Endothelial cell (in vitro differentiated cells): ENCODE data around the gene RPS6KB2. TPM values are rescaled to one million over a fixed set of nuclear protein-coding genes. Genes with fewer than 3 reads are reported as not detected.

ENCODE experiments used
- DNase-seq: peaks from one replicate; pipeline ENCODE4 v3.0.0; 2021; ENCODE audit warnings: low spot score
- H3K27ac Mint-ChIP-seq: one replicate; pipeline ENCODE4 v1.8.0; 2021; ENCODE audit warnings: mixed read lengths, inconsistent platforms; ENCODE audit not compliant: unreplicated experiment
- H3K27me3 Mint-ChIP-seq: one replicate; pipeline ENCODE4 v1.8.0; 2021; ENCODE audit warnings: mild to moderate bottlenecking, moderate library complexity, mixed read lengths, inconsistent platforms; ENCODE audit not compliant: unreplicated experiment
- H3K36me3 Mint-ChIP-seq: one replicate; pipeline ENCODE4 v1.8.0; 2021; ENCODE audit warnings: mild to moderate bottlenecking, low read depth, mixed read lengths, inconsistent platforms; ENCODE audit not compliant: unreplicated experiment
- H3K4me1 Mint-ChIP-seq: one replicate; pipeline ENCODE4 v1.8.0; 2021; ENCODE audit warnings: mild to moderate bottlenecking, mixed read lengths, inconsistent platforms; ENCODE audit not compliant: unreplicated experiment
- H3K4me3 Mint-ChIP-seq: one replicate; pipeline ENCODE4 v1.8.0; 2021; ENCODE audit warnings: mild to moderate bottlenecking, mixed read lengths, inconsistent platforms; ENCODE audit not compliant: unreplicated experiment
- H3K9me3 Mint-ChIP-seq: one replicate; pipeline ENCODE4 v1.8.0; 2021; ENCODE audit warnings: mixed read lengths, inconsistent platforms; ENCODE audit not compliant: unreplicated experiment
- CTCF ChIP-seq: fragments of 200-600 bp; sonication (generic); IDR thresholded peaks from one replicate; pipeline ENCODE4 v1.5.0; 2021; ENCODE audit warnings: antibody characterized with exemption; ENCODE audit not compliant: unreplicated experiment
- total RNA-seq: library from RNA; stranded (reverse); fragmentation: NEBNext Ultra II Directional; extraction: Animal tissue kit (Norgen Biotek cat#: 25700); gene quantifications from one replicate; pipeline ENCODE4 v1.2.1, GENCODE V29; 2021; ENCODE audit not compliant: unreplicated experiment

Gene RPS6KB2
- total RNA-seq, 1 donor from 2014 or later: 44.2 TPM

GRCh38 chr11:67434395-67434881 is 6.1 kb downstream of the RPS6KB2 start:
- Mint-ChIP-seq H3K4me1 (peaks cover 8% of the 10 kb centered on the region), H3K9me3 (no peaks in the 10 kb centered on the region), H3K27me3 (peaks cover 17% of the 10 kb centered on the region), H3K27ac (no peak overlapping the region), H3K4me3 (no peak overlapping the region), H3K36me3 (peaks cover 23% of the 10 kb centered on the region)
- DNase-seq: no peak
- TF ChIP-seq CTCF: no peak

- Mint-ChIP-seq H3K4me3 (no peak overlapping the region), H3K4me1 (peaks cover 9% of the 10 kb centered on the region), H3K27ac (no peak overlapping the region), H3K27me3 (peaks cover 24% of the 10 kb centered on the region), H3K36me3 (peaks cover 25% of the 10 kb centered on the region), H3K9me3 (no peaks in the 10 kb centered on the region)
- DNase-seq: no peak
- TF ChIP-seq CTCF: no peak
Measured at GRCh38 chr11:67435031-67435726, 6.9 kb downstream of the RPS6KB2 start.

- no peak for TF ChIP-seq CTCF
- H3K36me3 Mint-ChIP-seq: peaks cover 22% of the 10 kb centered on the region
- peak overlapping the region; percentile 74 for H3K27ac Mint-ChIP-seq
- no peak overlapping the region for H3K4me3 Mint-ChIP-seq
- peaks cover 9% of the 10 kb centered on the region for H3K4me1 Mint-ChIP-seq
- no peaks in the 10 kb centered on the region for H3K9me3 Mint-ChIP-seq
- DNase-seq: no peak
- peaks cover 24% of the 10 kb centered on the region for H3K27me3 Mint-ChIP-seq
Measured at GRCh38 chr11:67435727-67436458, 7.6 kb downstream of the RPS6KB2 start.

- DNase-seq: no peak
- Mint-ChIP-seq H3K36me3 (peaks cover 22% of the 10 kb centered on the region), H3K4me3 (peak overlapping the region; percentile 72), H3K27me3 (peaks cover 24% of the 10 kb centered on the region), H3K9me3 (no peaks in the 10 kb centered on the region), H3K4me1 (peaks cover 9% of the 10 kb centered on the region), H3K27ac (peak overlapping the region; percentile 42)
- no peak for TF ChIP-seq CTCF
Measured at GRCh38 chr11:67436459-67437081, 8.3 kb downstream of the RPS6KB2 start.
